DMS114 treated with DMSO at 0.1 percent for 48 hours (cell line): ENCODE data around the gene SLC8B1.

Source experiments
- DNase-seq: peaks from one replicate; lab custom pipeline; 2025; ENCODE audit not compliant: unreplicated experiment; lab: John Stamatoyannopoulos, UW

SLC8B1 gene

GRCh38 chr12:113296557-113297213, 38.2 kb downstream of the SLC8B1 start:
- DNase-seq, result no peak

GRCh38 chr12:113295886-113296556, 38.9 kb downstream of the SLC8B1 start:
- no peak for DNase-seq

DNA sequence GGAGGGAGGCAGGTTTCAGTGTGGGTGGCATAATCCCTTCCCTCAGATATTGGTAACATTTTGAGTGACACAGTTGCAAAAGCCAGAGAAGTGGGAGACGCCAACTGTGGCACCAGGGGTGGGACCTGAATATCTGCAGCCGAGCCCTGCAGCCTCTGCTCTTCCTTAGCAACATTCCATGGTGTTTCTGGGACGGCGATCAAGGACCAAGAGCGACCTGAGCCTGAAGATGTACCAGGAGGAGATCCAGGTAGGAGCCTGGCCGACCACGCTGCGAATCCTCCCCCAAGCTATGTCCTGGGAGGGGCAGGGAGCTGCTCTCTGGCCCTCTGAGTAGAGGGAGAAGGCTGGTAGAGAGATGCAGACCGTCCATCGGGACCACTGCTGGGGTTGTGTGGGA, 41.8 kb downstream of the SLC8B1 start:
- no peak for DNase-seq

- DNase-seq, result no peak
These were observed 42.4 kb downstream of the SLC8B1 start for GRCh38 chr12:113292547-113292946.

DNA sequence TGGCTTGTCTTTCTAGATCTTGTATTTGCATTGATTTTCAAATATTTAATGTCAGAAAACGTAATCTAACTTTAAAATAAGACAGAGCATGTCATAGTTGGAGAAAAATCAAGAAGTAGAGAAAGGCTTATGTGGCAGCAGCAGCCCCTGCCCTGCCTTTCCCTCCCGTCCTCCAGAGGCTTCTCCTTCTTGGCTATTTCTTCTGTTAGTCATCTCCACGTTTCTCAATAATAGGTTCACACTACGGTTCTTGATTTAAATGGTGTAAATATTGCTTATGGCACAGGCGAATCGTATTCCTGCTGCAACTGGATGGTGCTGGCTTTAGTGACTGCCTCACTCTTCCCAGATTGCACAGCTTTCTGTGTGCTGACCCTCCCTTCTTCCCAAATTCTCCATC, 42.8 kb downstream of the SLC8B1 start:
- no peak for DNase-seq

- no peak for DNase-seq
These were observed 43.3 kb downstream of the SLC8B1 start for GRCh38 chr12:113291586-113291985.

DNA sequence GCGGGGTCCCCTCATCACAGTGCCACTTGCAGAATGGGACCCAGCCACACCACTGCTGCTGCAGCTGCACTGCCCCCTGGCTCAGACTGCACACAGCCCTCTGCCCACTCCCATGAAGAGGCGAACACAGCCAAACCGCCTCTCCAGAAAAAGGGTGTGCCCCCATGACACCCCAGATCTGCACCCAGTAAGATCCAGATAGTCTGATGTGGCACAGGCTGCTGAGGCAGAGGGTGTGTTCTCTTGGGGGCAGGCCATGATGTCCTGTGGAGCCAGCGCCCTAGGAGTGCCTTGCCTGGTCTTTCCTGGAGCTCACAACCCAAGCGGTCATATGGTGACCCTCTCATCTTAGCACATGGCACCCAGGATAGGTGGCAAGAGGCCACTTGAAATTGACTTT, 44.4 kb downstream of the SLC8B1 start:
- DNase-seq, result no peak

DNA sequence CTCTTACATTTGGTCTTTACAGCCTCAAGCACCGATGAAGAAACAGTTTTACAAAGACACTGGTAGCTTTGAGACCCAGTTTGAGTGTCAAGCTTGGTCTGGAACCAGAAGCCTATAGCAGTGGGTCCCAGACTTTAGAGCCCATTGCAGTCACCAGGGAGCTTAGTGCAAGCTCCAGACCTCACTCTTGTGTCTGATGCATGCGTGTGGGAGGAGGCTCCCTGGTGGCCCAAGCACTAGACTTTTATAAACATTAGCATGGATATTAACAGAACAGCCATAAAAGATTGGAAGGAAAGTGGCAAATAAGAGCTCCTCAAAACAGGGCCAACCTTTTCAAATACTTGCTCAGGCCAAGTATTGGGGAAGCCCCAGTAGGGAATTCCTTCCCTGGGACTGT, 45.5 kb downstream of the SLC8B1 start:
- DNase-seq, result no peak

DNA sequence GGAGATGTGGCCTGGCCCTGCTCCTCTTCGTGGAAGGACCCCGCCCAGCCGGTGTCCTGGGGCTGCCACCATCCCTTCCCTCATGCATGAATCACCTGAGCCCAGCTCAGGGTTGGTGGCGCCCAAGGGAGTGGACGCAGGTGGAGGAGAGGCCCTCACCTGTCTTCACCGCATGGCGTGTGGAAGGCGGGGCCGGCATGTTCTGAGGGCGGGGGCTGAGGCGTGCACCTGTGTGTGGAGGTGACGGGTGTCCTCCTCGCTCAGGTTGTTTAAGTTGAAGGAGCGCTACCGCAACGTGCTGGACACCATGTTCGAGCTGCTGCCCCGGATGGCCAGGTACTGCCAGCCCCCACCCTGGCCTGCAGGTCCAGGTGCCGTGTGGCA, 47.0 kb downstream of the SLC8B1 start:
- DNase-seq, result no peak

GRCh38 chr12:113287146-113287898, 47.6 kb downstream of the SLC8B1 start:
- no peak for DNase-seq

GRCh38 chr12:113286712-113287111, 48.2 kb downstream of the SLC8B1 start:
- DNase-seq, result no peak

DNA sequence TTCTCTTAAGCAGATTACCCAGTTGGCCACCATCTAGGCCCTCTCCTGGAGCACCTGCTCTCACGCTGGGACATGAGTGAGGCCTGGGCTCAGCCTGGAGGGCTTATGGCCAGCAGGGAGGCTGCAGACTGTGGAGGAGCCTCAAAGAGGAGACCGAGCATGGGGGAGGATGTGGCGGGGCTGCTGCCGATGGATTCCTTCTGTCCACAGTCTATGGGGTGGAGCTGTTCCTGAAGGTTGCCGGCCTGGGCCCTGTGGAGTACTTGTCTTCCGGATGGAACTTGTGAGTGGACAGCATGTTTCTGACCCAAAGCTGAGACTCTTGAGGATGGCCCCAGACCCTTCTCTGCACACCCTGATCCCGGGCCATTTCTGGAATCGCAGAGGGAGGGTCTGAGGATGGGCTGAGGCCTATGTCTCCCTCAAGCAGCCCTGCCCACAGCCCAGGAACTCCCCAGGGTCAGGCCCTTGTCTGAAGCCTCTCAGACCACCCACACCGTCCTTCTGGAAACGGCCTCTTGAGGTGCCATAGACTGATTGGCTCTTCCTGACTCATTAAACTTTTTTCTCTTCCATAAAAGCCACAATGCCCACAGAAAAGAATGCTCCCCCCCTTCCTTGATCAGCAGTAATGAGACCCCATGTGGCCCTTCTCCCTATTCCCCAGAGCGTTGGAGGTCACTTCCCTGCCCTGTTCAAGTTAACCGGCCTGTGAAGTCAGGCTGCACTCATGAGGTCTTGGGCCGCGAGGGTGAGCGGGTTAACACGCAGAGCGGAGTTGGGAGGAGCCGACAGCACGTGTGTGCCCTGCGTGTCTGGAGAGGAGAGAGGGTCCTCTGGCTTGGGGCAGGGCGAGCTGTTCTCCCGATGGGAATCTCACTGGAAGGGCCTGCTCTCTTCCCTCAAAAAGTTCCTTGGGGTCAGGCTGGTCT, 49.0 kb downstream of the SLC8B1 start:
- no peak for DNase-seq

GRCh38 chr12:113284751-113285150, 50.2 kb downstream of the SLC8B1 start:
- no peak for DNase-seq

- no peak for DNase-seq
These were observed 56.3 kb downstream of the SLC8B1 start for GRCh38 chr12:113278633-113279032.

DNA sequence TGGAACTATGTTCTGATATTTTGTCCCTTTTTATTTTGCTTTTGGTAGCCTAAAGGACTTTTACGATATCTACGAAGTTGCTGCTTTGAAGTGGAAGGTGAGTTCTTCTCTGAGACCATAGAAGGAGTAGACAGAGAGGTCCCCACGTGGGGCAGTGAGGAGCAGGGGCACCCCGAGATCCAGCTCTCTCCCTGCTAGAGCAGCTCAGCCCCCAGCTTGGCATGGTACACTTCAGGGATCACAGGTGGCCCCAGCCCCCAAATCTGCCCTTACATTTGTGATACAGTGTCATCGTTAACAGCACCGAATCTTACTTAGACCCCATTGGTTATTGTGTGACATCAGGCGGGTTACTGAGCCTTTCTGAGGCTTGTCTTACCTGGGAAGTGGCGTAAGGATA, 56.8 kb downstream of the SLC8B1 start:
- no peak for DNase-seq

DNA sequence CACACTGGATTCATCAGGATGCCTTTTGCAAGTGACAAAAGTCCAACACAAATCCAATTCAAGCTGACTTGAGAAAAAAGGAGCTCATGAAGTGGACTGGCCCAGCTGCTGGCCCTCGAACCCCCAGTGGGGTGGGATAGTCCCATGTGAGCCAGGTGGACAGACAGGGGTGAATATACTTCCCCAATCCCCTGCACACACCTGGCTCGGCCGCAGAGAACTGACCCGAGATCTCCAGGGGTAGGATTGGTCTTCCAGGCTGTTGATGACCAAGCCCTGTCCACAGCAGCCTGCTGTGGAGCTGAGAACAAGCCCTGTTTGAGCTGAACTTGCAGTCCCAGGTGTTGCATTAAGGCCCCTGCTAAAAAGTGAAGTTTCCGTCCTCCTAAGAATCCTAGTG, 57.4 kb downstream of the SLC8B1 start:
- no peak for DNase-seq

DNA sequence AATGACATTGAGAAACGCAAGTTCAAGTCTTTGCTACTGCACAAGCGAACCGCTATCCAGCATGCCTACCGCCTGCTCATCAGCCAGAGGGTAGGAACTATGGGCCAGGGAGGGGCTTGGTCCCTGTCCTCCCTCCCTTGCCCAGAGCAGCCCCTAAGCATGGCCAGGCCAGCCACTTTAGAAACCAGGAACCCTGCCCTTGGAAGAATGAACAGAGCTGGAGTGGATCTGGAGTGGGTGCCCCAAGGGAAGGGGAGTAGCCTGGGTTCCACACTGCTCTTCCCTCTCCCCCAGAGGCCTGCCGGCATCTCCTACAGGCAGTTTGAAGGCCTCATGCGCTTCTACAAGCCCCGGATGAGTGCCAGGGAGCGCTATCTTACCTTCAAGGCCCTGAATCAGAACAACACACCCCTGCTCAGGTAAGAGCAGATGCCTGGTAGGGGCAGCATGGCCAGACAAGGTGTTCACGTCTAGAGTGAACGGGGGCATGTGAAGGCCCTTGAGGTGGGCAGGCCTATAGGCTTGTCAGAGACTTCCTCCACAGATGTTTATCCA, 57.9 kb downstream of the SLC8B1 start:
- DNase-seq, result no peak

GRCh38 chr12:113276306-113276705, 58.6 kb downstream of the SLC8B1 start:
- DNase-seq, result no peak

DNA sequence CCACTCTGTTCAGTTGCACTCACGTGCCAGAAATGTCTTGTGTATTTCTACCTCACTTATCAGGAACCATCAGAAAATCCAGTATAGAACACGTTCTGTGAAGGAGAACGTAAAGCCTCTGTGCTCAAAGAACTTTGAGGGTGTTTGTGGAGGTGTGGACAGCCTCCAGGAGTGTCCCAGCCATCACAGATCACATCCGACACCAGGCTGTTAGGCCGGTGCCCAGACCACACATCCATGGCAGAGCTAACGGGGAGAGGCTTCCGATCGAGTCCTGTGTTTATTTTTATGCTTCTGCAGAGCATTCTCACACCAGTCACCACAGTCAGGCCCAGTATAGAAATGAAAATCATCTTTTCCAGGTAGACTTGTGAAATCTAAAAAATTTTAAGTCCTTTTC, 60.1 kb downstream of the SLC8B1 start:
- no peak for DNase-seq

DNA sequence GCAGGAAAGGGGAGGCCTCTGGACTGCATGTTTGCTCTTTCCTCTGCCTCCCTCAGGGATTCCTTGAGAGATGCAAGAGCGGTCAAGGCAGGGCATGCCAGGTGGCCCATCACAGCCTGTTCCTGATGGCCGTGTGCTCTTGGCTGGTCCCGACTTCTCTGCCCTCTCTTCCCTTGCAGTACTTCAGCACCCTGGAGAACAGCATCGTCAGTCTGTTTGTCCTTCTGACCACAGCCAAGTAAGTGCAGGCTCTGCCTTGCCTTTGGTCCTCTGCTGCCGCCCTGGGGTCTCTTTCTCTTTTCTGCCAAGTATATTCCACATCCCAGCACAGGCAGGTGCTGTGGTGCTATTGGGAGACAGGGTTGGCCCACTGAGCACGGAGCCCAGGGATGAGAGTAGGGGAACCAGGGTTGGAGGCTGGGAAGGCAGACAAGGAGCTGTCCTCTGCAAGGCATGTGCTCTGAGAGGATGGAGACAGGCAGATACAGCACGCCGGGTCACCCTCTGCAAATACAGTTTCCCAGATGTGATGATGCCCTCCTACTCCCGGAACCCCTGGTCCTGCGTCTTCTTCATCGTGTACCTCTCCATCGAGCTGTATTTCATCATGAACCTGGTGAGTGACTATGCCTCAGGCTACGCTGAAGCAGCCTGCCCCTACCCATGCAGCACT, 61.7 kb downstream of the SLC8B1 start:
- no peak for DNase-seq
